DMS 273 treated with DMSO at 0.1 percent for 48 hours (cell line): Measurements from ENCODE around the gene CD58.
"Not testable (repeated sequence)": the region's sequence is repeated elsewhere in the genome, so short reads cannot be mapped to it uniquely, and the experiment has no call there.

Experiments
- DNase-seq: peaks from one replicate; lab custom pipeline; 2025; lab: John Stamatoyannopoulos, UW

The CD58 gene

GRCh38 chr1:116591951-116592605, 21.3 kb upstream of the CD58 start:
- DNase-seq: not testable (repeated sequence)

- DNase-seq: not testable (repeated sequence)
These were observed 20.5 kb upstream of the CD58 start for GRCh38 chr1:116591006-116591950.

DNA sequence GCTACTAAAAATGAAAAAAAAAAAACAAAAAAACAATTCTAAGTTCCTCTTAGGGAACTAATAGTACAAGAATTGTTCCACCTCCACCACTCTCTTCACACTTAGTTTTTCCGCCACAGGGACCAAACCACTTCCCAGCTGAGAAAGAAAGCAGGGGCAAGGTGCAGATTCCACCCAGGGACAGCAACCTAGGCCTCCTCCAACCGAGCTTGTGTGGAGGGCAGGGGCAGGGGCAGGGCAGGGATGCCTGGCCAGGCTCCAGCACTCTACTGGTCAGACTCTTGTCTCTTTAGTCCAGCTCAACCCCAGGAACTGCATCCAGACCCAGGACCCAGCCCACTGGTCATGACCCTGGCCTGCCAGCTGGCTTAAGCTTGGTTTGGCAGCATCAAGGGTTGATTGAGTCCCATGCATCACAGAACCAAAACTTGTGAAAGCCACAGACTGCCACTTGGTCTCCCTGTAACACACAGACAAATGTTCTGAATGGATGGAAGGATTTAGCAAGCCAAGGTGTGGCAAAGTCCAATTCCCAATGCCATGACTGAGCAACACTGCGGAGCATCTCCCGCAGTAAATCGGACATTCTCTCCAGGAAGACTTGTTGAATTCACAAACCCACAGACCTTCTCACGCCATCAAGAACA, 19.7 kb upstream of the CD58 start:
- not testable (repeated sequence) for DNase-seq

- DNase-seq: not testable (repeated sequence)
These were observed 18.4 kb upstream of the CD58 start for GRCh38 chr1:116589101-116589735.

DNA sequence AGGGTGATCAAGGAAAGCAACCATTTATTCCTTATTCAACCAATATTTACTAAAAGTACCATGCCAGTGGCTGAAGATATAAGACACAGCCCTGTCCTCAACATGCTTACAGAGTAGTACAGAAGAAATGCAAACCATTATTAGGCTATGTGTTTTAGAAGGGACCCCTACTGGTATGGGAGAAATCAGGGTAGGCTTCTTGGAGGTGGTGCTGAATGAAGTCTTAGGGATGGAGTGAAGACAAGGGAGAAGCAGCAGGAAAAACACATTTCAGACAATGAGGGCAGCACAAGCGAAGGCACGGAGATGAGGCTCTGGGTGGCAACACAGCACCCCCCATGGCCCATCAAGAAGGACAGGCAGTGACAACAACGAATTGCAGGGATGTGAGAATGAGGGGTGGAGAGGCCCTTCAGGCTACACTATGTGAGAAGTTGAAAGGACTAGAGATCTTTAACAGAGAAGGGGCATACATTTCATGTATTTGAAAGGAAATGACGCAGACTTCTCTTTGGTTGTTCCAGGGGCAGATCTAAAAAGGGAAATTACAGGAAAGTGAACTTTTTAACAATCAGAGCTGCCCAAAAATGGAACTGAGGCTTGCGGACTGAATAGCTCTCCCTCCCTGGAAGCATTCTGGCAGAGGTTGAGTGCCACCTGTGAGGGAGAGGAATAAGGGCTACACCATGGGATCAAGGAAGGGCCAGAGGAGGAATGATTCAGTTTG, 16.8 kb upstream of the CD58 start:
- DNase-seq: no peak

- DNase-seq: no peak
These were observed 15.9 kb upstream of the CD58 start for GRCh38 chr1:116586741-116587143.

GRCh38 chr1:116585886-116586285, 15.1 kb upstream of the CD58 start:
- DNase-seq: no peak

DNA sequence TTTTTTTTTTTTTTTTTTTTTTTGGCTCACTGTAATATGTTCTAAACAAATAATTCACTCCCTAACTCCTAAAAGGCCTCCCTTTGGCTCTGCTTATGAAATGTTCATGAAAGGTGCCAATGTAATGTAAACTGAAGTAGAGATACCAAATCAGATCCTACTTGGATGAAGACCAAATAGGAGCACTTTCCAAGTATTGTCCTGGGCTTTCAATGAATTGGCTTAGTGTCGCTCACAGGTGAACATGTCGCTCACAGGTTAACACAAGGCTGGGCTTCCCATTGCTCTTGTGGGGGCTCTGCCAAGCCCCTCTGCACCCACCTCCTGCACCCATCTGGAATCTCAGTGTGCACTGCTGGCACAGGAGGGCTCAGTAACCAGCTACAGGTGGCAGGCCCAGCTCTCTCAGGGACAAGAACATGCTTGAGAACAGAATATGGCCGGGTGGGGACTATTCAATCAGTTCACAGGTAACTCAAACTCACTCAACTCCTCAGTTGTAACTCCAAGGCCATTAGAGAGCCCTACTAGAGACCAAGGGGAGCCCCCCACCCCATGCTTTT, 10.6 kb upstream of the CD58 start:
- no peak for DNase-seq

DNA sequence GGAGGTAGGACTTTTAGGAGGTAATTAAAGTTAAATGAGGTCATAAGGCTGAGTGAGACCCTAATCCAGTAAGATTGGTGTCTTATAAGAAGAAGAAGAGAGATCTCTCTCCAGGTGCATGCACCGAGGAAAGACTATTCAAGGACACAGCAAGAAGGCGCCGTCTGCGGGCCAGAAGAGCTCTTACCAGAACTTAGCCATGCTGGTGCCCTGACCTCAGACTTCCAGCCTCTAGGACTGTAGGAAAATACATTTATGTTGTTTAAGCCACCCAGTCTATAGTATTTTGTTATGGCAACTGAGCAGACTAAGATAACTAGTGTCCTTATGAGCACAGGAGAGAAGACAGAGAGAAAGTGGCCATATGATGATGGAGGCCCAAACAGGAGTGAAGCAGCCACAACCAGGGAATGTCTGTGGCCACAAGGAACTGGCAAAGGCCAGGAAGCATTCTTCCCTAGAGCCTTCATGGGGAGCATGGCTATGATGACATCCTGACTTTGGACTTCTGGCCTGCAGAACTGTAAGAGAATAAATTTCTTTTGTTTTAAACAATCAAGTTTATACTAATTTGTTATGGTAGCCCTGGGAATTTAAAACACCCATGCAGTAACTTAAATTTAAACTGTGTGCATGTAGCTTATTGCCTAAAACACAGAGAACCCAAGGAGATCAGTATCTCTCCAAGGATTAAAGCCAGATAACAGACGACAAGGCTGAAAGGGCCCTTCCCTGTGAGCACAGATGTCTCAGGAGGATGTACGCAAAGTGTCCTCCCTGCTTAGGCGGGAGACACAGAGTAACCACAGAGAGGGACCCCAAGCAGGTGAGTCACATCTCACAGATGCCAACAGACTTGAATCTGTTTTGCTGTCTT, 9.9 kb upstream of the CD58 start:
- DNase-seq: no peak

- DNase-seq: no peak
These were observed 8.5 kb upstream of the CD58 start for GRCh38 chr1:116579259-116579875.

DNA sequence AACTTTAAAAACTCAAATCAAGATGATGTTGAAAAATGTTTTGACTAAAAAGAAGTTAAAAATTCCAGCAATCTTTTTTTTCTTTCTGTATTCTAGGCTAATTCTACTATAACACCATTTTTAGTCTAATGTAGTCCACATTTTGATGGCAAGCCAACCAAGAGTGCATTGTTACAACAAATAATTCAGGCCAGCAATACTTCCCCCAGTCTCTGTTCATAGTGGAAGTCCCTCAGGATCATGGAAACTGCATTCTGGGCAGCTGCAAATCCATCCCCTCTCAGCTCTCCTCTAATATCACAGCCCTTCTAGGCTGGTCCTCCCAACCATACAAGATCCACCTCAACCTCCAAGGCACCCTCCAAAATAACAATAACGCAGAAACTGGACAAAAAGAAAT, 7.8 kb upstream of the CD58 start:
- DNase-seq: no peak

DNA sequence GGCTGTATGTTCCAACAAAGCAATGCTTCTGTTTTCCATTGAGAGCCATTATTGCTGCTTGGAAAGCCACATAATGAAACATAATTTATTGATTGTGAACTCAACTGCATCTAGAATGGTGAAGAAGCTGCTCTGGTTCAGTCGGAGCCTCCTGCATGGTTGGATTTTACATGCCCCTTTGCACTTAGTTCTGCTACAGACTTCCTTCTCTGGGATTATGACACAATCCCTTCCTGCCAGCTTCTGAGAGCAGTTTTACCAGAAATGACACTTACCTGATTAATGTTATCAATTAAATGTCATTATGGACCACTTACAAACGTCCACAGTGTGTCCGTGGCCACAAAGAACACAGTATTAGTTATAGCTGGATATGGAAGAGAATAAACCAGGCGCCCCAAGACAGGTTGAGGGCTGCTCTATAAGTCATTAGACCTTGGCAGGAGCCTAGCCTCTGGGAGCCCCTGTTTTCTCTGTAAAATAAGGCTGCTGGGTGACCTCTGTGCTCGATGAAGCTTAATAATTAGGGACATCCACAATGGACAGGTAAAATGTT, 7.0 kb upstream of the CD58 start:
- DNase-seq: no peak

GRCh38 chr1:116574581-116575291, 3.9 kb upstream of the CD58 start:
- DNase-seq: peak; percentile 15

DNA sequence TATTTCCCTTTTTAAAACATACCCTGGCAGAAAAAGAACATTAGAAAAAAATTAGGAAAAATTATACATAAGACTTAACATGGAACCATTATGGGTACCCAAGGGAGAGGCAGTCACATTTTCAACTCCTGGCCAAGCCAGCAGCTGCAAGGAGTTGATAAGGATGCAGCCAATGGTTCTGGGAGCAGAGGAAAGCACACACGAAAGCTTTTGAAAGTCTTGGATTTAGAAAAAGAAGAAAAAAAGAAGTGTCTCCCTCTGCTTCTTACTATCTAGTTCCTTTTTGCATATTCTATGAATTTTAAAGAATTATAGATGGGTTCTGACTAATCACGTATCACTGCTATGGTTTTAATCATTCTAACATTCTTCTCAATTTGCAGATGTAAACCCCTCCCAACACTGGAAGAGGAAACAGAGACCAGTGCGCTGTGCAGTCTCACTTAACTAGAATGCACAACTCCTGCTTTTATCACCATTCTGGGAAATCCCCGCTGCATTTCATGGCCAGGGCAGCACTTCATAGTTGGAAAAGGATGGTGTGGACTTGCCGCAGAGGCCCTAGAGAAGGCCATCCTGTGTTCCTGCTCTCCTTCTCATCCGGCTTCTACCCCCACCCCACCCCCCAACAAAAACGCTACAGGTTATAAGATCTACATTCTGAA, 2.7 kb upstream of the CD58 start:
- DNase-seq: no peak

GRCh38 chr1:116572771-116573430, 2.1 kb upstream of the CD58 start:
- DNase-seq: no peak

GRCh38 chr1:116572099-116572498, 1.3 kb upstream of the CD58 start:
- DNase-seq: no peak

- no peak for DNase-seq
These were observed 541 bp upstream of the CD58 start for GRCh38 chr1:116571215-116571919.
